Astrocyte (in vitro differentiated cells and primary cell): ENCODE results near the gene TRUB2.

Experiments used
- CTCF ChIP-seq: IDR thresholded peaks from 2 replicates; pipeline ENCODE4 v1.5.1; 2011; ENCODE audit warnings: low read depth, mild to moderate bottlenecking, inconsistent platforms, low read length, moderate library complexity; ENCODE audit not compliant: insufficient read depth
- EZH2 ChIP-seq: IDR thresholded peaks from 2 replicates; pipeline ENCODE4 v1.6.1; 2012; ENCODE audit warnings: mild to moderate bottlenecking, low read length, inconsistent platforms; ENCODE audit not compliant: insufficient read depth

DNA sequence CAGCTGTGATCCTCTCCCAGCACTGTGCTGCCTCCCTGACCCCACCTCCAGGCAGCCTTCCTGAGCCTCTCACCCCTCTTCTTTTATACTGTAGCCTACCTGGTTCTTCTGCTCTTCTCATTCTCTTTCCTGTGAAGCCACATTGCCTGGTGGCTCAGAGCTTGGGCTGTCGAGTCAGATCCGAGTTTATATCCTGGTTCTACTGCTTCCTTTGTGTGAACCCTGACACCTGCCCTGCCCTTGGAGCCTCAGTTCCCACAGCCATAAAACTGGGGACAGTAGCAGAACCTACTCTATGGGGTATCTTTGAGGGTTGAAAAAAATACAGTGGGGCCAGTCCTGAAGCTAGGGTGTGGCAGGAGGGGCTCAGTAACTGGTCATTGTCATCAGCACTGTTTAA lies 26.9 kb upstream of the TRUB2 start:
- TF ChIP-seq CTCF (no peak), EZH2 (no peak)
